ENCODE measurements around the gene PDILT.
"Not testable (repeated sequence)": the region's sequence is repeated elsewhere in the genome, so short reads cannot be mapped to it uniquely, and the experiment has no call there.

The PDILT gene

GRCh38 chr16:20404637-20405036 is at the start of gene PDILT:
PDILT (minus strand) TSS chr16:20404737; CDS start chr16:20399300, 5,437 bp downstream.
- DNase-seq, result no peak

GRCh38 chr16:20453633-20454032 is 49.1 kb upstream of the PDILT start:
- DNase-seq, result not testable (repeated sequence)

- not testable (repeated sequence) for DNase-seq
These were observed 46.8 kb upstream of the PDILT start, which contains the start of gene ACSM2A for GRCh38 chr16:20451364-20451763. ACSM2A (plus strand) TSS chr16:20451521; CDS start chr16:20460115, 8,594 bp downstream.

GRCh38 chr16:20446652-20447393 is 42.3 kb upstream of the PDILT start:
- not testable (repeated sequence) for DNase-seq

- not testable (repeated sequence) for DNase-seq
These were observed 37.3 kb upstream of the PDILT start for GRCh38 chr16:20441859-20442258.

GRCh38 chr16:20441191-20441590 is 36.7 kb upstream of the PDILT start:
- no peak for DNase-seq

GRCh38 chr16:20440731-20441130 is 36.2 kb upstream of the PDILT start:
- not testable (repeated sequence) for DNase-seq

- DNase-seq, result not testable (repeated sequence)
These were observed 35.3 kb upstream of the PDILT start for GRCh38 chr16:20439820-20440231.

GRCh38 chr16:20438950-20439349 is 34.4 kb upstream of the PDILT start:
- not testable (repeated sequence) for DNase-seq

GRCh38 chr16:20430948-20431347 is 26.4 kb upstream of the PDILT start:
- no peak for DNase-seq

- DNase-seq, result not testable (repeated sequence)
These were observed 25.9 kb upstream of the PDILT start for GRCh38 chr16:20430480-20430879.

GRCh38 chr16:20429499-20429898 is 25.0 kb upstream of the PDILT start:
- not testable (repeated sequence) for DNase-seq

- not testable (repeated sequence) for DNase-seq
These were observed 22.9 kb upstream of the PDILT start for GRCh38 chr16:20427401-20427797.

- no peak for DNase-seq
These were observed 19.8 kb upstream of the PDILT start for GRCh38 chr16:20424129-20424866.

GRCh38 chr16:20423772-20424128 is 19.2 kb upstream of the PDILT start:
- not testable (repeated sequence) for DNase-seq

- DNase-seq, result not testable (repeated sequence)
These were observed 17.2 kb upstream of the PDILT start for GRCh38 chr16:20421748-20422147.

GRCh38 chr16:20419093-20419492 is 14.6 kb upstream of the PDILT start:
- DNase-seq, result not testable (repeated sequence)

- DNase-seq, result no peak
These were observed 11.0 kb upstream of the PDILT start for GRCh38 chr16:20415541-20415940.

GRCh38 chr16:20411055-20411454 is 6.5 kb upstream of the PDILT start:
- no peak for DNase-seq

- DNase-seq, result no peak
These were observed 5.7 kb upstream of the PDILT start for GRCh38 chr16:20410121-20410723.

GRCh38 chr16:20409398-20410120 is 5.0 kb upstream of the PDILT start, which contains the start of gene ACSM5:
ACSM5 (plus strand) TSS chr16:20409534; CDS start chr16:20411485, 1,951 bp downstream.
- no peak for DNase-seq

GRCh38 chr16:20402651-20403050 is 1.9 kb downstream of the PDILT start:
- no peak for DNase-seq
